HepG2 (cell line): Measurements from ENCODE around the gene CAPN9. TPM values are rescaled to one million over a fixed set of nuclear protein-coding genes. Genes with fewer than 3 reads are reported as not detected.
A peak's percentile ranks its signal among the peaks of the same experiment; 100 is the strongest.

Experiments used
- DMAP1 ChIP-seq: IDR thresholded peaks from 2 replicates; pipeline ENCODE4 v1.6.1; 2016
- ELF1 ChIP-seq: sonication (generic); formaldehyde crosslinking; IDR thresholded peaks from 2 replicates; pipeline ENCODE4 v1.4.0; 2020; ENCODE audit warnings: missing genetic modification reagents
- FOXK1 ChIP-seq: sonication (generic); formaldehyde crosslinking; IDR thresholded peaks from 2 replicates; pipeline ENCODE4 v1.4.0; 2020; ENCODE audit warnings: low read depth, missing genetic modification reagents, borderline replicate concordance
- HES4 ChIP-seq: sonication (generic); formaldehyde crosslinking; IDR thresholded peaks from 2 replicates; pipeline ENCODE4 v1.9.0; 2021; ENCODE audit warnings: mild to moderate bottlenecking, missing genetic modification reagents, borderline replicate concordance
- ONECUT2 ChIP-seq: sonication (generic); formaldehyde crosslinking; IDR thresholded peaks from 2 replicates; pipeline ENCODE4 v1.4.0; 2020; ENCODE audit warnings: missing genetic modification reagents
- TCF7L2 ChIP-seq: IDR thresholded peaks from 2 replicates; pipeline ENCODE4 v1.6.1; 2011; ENCODE audit warnings: mild to moderate bottlenecking, low read depth, low read length, moderate library complexity
- YY1 ChIP-seq: IDR thresholded peaks from 2 replicates; pipeline ENCODE4 v1.6.1; 2011; ENCODE audit warnings: low read length, low read depth, moderate library complexity, mild to moderate bottlenecking; ENCODE audit not compliant: insufficient read depth, insufficient replicate concordance
- ZNF432 ChIP-seq: sonication (generic); formaldehyde crosslinking; IDR thresholded peaks from 2 replicates; pipeline ENCODE4 v1.5.0; 2020; ENCODE audit warnings: missing genetic modification reagents, mild to moderate bottlenecking, borderline replicate concordance
- ZNF530 ChIP-seq: sonication (generic); formaldehyde crosslinking; IDR thresholded peaks from 2 replicates; pipeline ENCODE4 v1.5.0; 2020; ENCODE audit warnings: low read depth, mild to moderate bottlenecking, missing genetic modification reagents
- ZNF589 ChIP-seq: sonication (generic); formaldehyde crosslinking; conservative IDR thresholded peaks from 2 replicates; pipeline ENCODE4 v1.8.0; 2022; ENCODE audit warnings: mild to moderate bottlenecking, moderate library complexity, missing genetic modification reagents
- ZNF615 ChIP-seq: sonication (generic); formaldehyde crosslinking; IDR thresholded peaks from 2 replicates; pipeline ENCODE4 v1.5.0; 2020; ENCODE audit warnings: mild to moderate bottlenecking, missing genetic modification reagents, borderline replicate concordance
- ZNF737 ChIP-seq: sonication (generic); formaldehyde crosslinking; IDR thresholded peaks from 2 replicates; pipeline ENCODE4 v1.5.0; 2020; ENCODE audit warnings: missing genetic modification reagents, mild to moderate bottlenecking, borderline replicate concordance
- ZNF75D ChIP-seq: sonication (generic); formaldehyde crosslinking; IDR thresholded peaks from 2 replicates; pipeline ENCODE4 v1.8.1; 2023; ENCODE audit warnings: missing genetic modification reagents, mild to moderate bottlenecking, borderline replicate concordance
- polyA plus RNA-seq, 8 experiments: library from polyadenylated mRNA; depleted of rRNA in 3 of 8; stranded (reverse) in 7 of 8; unstranded in 1 of 8; fragments of >200 nt; fragmentation: Illumina TruSeq in 4 of 8; extraction: Trizol in 4 of 8; gene quantifications; 2 replicates each; pipeline versions ENCODE4 v1.2.1 to v1.2.3, GENCODE V29; 2011 to 2016; ENCODE audit warnings: low read depth in 4 of 8, missing spikeins in 1 of 8, mixed read lengths in 1 of 8; ENCODE audit not compliant: insufficient read depth in 1 of 8
- total RNA-seq, 5 experiments: library from RNA; depleted of rRNA; stranded (reverse); fragments of >200 nt; fragmentation: Illumina TruSeq; extraction: Trizol; gene quantifications; 2 replicates each; pipeline ENCODE4 v1.2.3, GENCODE V29; 2016; ENCODE audit warnings: low read depth in 1 of 5
- TF ChIP-seq, protein P1 (sequence below): sonication (generic); formaldehyde crosslinking; IDR thresholded peaks from 2 replicates; pipeline ENCODE4 v1.9.0; 2021; ENCODE audit warnings: mild to moderate bottlenecking, missing genetic modification reagents
- TF ChIP-seq, protein P2 (sequence below): sonication (generic); formaldehyde crosslinking; IDR thresholded peaks from 2 replicates; pipeline ENCODE4; 2020; ENCODE audit warnings: missing genetic modification reagents, mild to moderate bottlenecking, borderline replicate concordance
- TF ChIP-seq, protein P3 (sequence below): IDR thresholded peaks from 2 replicates; pipeline ENCODE4 v1.6.1; 2016; ENCODE audit warnings: low read depth

Gene CAPN9
- total and polyA plus RNA-seq, 2 of the 13 experiments (the other 11 are each of a cell fraction or from before 2014, with no cell fraction given), result 0.04 to 0.31 TPM

GRCh38 chr1:230728710-230729392, 18.3 kb upstream of the CAPN9 start (continued):
- TF ChIP-seq ZNF432, result no peak
- TF ChIP-seq ZNF737 (CRISPR knock-in tag), result no peak
- TF ChIP-seq ZNF530 (CRISPR knock-in tag), result no peak
- no peak for TF ChIP-seq ZNF615 (CRISPR knock-in tag)
- TF ChIP-seq, protein P1, sequence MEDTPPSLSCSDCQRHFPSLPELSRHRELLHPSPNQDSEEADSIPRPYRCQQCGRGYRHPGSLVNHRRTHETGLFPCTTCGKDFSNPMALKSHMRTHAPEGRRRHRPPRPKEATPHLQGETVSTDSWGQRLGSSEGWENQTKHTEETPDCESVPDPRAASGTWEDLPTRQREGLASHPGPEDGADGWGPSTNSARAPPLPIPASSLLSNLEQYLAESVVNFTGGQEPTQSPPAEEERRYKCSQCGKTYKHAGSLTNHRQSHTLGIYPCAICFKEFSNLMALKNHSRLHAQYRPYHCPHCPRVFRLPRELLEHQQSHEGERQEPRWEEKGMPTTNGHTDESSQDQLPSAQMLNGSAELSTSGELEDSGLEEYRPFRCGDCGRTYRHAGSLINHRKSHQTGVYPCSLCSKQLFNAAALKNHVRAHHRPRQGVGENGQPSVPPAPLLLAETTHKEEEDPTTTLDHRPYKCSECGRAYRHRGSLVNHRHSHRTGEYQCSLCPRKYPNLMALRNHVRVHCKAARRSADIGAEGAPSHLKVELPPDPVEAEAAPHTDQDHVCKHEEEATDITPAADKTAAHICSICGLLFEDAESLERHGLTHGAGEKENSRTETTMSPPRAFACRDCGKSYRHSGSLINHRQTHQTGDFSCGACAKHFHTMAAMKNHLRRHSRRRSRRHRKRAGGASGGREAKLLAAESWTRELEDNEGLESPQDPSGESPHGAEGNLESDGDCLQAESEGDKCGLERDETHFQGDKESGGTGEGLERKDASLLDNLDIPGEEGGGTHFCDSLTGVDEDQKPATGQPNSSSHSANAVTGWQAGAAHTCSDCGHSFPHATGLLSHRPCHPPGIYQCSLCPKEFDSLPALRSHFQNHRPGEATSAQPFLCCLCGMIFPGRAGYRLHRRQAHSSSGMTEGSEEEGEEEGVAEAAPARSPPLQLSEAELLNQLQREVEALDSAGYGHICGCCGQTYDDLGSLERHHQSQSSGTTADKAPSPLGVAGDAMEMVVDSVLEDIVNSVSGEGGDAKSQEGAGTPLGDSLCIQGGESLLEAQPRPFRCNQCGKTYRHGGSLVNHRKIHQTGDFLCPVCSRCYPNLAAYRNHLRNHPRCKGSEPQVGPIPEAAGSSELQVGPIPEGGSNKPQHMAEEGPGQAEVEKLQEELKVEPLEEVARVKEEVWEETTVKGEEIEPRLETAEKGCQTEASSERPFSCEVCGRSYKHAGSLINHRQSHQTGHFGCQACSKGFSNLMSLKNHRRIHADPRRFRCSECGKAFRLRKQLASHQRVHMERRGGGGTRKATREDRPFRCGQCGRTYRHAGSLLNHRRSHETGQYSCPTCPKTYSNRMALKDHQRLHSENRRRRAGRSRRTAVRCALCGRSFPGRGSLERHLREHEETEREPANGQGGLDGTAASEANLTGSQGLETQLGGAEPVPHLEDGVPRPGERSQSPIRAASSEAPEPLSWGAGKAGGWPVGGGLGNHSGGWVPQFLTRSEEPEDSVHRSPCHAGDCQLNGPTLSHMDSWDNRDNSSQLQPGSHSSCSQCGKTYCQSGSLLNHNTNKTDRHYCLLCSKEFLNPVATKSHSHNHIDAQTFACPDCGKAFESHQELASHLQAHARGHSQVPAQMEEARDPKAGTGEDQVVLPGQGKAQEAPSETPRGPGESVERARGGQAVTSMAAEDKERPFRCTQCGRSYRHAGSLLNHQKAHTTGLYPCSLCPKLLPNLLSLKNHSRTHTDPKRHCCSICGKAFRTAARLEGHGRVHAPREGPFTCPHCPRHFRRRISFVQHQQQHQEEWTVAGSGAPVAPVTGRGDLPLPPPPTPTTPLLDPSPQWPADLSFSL (CRISPR knock-in tag), result peak; percentile 68; the same call in 1 of the 2 replicates
- no peak for TF ChIP-seq ZNF75D
- TF ChIP-seq ELF1 (CRISPR knock-in tag), result peak; percentile 52; the same call in 1 of the 2 replicates
- TF ChIP-seq ONECUT2, result no peak
- no peak for TF ChIP-seq DMAP1
- TF ChIP-seq YY1, result peak; percentile 65
- TF ChIP-seq FOXK1, result peak; percentile 89; the same call in 1 of the 2 replicates
- TF ChIP-seq, protein P2, sequence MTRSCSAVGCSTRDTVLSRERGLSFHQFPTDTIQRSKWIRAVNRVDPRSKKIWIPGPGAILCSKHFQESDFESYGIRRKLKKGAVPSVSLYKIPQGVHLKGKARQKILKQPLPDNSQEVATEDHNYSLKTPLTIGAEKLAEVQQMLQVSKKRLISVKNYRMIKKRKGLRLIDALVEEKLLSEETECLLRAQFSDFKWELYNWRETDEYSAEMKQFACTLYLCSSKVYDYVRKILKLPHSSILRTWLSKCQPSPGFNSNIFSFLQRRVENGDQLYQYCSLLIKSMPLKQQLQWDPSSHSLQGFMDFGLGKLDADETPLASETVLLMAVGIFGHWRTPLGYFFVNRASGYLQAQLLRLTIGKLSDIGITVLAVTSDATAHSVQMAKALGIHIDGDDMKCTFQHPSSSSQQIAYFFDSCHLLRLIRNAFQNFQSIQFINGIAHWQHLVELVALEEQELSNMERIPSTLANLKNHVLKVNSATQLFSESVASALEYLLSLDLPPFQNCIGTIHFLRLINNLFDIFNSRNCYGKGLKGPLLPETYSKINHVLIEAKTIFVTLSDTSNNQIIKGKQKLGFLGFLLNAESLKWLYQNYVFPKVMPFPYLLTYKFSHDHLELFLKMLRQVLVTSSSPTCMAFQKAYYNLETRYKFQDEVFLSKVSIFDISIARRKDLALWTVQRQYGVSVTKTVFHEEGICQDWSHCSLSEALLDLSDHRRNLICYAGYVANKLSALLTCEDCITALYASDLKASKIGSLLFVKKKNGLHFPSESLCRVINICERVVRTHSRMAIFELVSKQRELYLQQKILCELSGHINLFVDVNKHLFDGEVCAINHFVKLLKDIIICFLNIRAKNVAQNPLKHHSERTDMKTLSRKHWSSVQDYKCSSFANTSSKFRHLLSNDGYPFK (CRISPR knock-in tag), result peak; percentile 65; the same call in 1 of the 2 replicates
- TF ChIP-seq TCF7L2, result peak; percentile 88; the same call in 1 of the 2 replicates
- TF ChIP-seq, protein P3, sequence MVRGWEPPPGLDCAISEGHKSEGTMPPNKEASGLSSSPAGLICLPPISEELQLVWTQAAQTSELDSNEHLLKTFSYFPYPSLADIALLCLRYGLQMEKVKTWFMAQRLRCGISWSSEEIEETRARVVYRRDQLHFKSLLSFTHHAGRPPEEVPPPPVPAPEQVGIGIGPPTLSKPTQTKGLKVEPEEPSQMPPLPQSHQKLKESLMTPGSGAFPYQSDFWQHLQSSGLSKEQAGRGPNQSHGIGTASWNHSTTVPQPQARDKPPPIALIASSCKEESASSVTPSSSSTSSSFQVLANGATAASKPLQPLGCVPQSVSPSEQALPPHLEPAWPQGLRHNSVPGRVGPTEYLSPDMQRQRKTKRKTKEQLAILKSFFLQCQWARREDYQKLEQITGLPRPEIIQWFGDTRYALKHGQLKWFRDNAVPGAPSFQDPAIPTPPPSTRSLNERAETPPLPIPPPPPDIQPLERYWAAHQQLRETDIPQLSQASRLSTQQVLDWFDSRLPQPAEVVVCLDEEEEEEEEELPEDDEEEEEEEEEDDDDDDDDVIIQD (CRISPR knock-in tag), result peak; percentile 67
- no peak for TF ChIP-seq HES4 (CRISPR knock-in tag)
- TF ChIP-seq ZNF589 (CRISPR knock-in tag), result peak; percentile 32
